HG03139 (cell line): ENCODE data around the gene CAB39.
"Not testable (repeated sequence)": the region's sequence is repeated elsewhere in the genome, so short reads cannot be mapped to it uniquely, and the experiment has no call there.

Source experiments
- ATAC-seq: cut with Tn5 transposase; IDR thresholded peaks from one replicate; pipeline ENCODE4 v1.9.1; 2021; ENCODE audit not compliant: unreplicated experiment

Gene CAB39

GRCh38 chr2:230713331-230714135, 891 bp downstream of the CAB39 start:
- peak; percentile 20 for ATAC-seq

GRCh38 chr2:230714136-230714480, 1.5 kb downstream of the CAB39 start:
- ATAC-seq, result no peak

GRCh38 chr2:230715201-230715600, 2.6 kb downstream of the CAB39 start:
- ATAC-seq, result no peak

- no peak for ATAC-seq
Measured at GRCh38 chr2:230716588-230716987, 3.9 kb downstream of the CAB39 start.

- ATAC-seq, result no peak
Measured at GRCh38 chr2:230717600-230717999, 5.0 kb downstream of the CAB39 start.

GRCh38 chr2:230719340-230719739, 6.7 kb downstream of the CAB39 start:
- ATAC-seq, result no peak

- ATAC-seq, result no peak
Measured at GRCh38 chr2:230721712-230722111, 9.1 kb downstream of the CAB39 start.

- no peak for ATAC-seq
Measured at GRCh38 chr2:230722207-230722885, 9.7 kb downstream of the CAB39 start.

GRCh38 chr2:230723363-230723762, 10.7 kb downstream of the CAB39 start:
- ATAC-seq, result no peak

- not testable (repeated sequence) for ATAC-seq
Measured at GRCh38 chr2:230724957-230725356, 12.3 kb downstream of the CAB39 start.

- no peak for ATAC-seq
Measured at GRCh38 chr2:230731512-230731911, 18.9 kb downstream of the CAB39 start.

GRCh38 chr2:230732914-230733401, 20.3 kb downstream of the CAB39 start:
- no peak for ATAC-seq

- no peak for ATAC-seq
Measured at GRCh38 chr2:230734247-230735175, 21.9 kb downstream of the CAB39 start.

- no peak for ATAC-seq
Measured at GRCh38 chr2:230735884-230736283, 23.2 kb downstream of the CAB39 start.

GRCh38 chr2:230737300-230737699, 24.7 kb downstream of the CAB39 start:
- no peak for ATAC-seq

- no peak for ATAC-seq
Measured at GRCh38 chr2:230737791-230738226, 25.2 kb downstream of the CAB39 start.

- ATAC-seq, result no peak
Measured at GRCh38 chr2:230738391-230738811, 25.8 kb downstream of the CAB39 start.

GRCh38 chr2:230738924-230739323, 26.3 kb downstream of the CAB39 start:
- ATAC-seq, result no peak

GRCh38 chr2:230739961-230740360, 27.3 kb downstream of the CAB39 start:
- no peak for ATAC-seq

GRCh38 chr2:230742781-230743180, 30.1 kb downstream of the CAB39 start:
- no peak for ATAC-seq

- no peak for ATAC-seq
Measured at GRCh38 chr2:230746213-230746612, 33.6 kb downstream of the CAB39 start.
